HG02642 (cell line): Measurements from ENCODE around the gene SMARCA4.
"Not testable (repeated sequence)": the region's sequence is repeated elsewhere in the genome, so short reads cannot be mapped to it uniquely, and the experiment has no call there.

Experiments
- ATAC-seq: cut with Tn5 transposase; IDR thresholded peaks from one replicate; pipeline ENCODE4 v1.9.1; 2021; ENCODE audit warnings: mild to moderate bottlenecking; ENCODE audit not compliant: unreplicated experiment, poor library complexity

The SMARCA4 gene

GRCh38 chr19:11090997-11091702 is 130.3 kb downstream of the SMARCA4 start:
- no peak for ATAC-seq

GRCh38 chr19:11091703-11092153 is 130.9 kb downstream of the SMARCA4 start:
- ATAC-seq: no peak

- ATAC-seq: no peak
Measured at GRCh38 chr19:11092181-11092538, 131.3 kb downstream of the SMARCA4 start.

- ATAC-seq: no peak
Measured at GRCh38 chr19:11093689-11094238, 132.9 kb downstream of the SMARCA4 start.

GRCh38 chr19:11094520-11094894 is 133.7 kb downstream of the SMARCA4 start:
- no peak for ATAC-seq

GRCh38 chr19:11096210-11096841 is 135.5 kb downstream of the SMARCA4 start:
- peak; percentile 47 for ATAC-seq

- not testable (repeated sequence) for ATAC-seq
Measured at GRCh38 chr19:11097367-11097766, 136.5 kb downstream of the SMARCA4 start.

- no peak for ATAC-seq
Measured at GRCh38 chr19:11098327-11098726, 137.5 kb downstream of the SMARCA4 start.

- ATAC-seq: no peak
Measured at GRCh38 chr19:11098861-11099260, 138.0 kb downstream of the SMARCA4 start.

GRCh38 chr19:11100049-11100448 is 139.2 kb downstream of the SMARCA4 start:
- no peak for ATAC-seq

- ATAC-seq: no peak
Measured at GRCh38 chr19:11101057-11101456, 140.2 kb downstream of the SMARCA4 start.

- no peak for ATAC-seq
Measured at GRCh38 chr19:11102944-11103343, 142.1 kb downstream of the SMARCA4 start.

GRCh38 chr19:11103667-11104066 is 142.8 kb downstream of the SMARCA4 start:
- ATAC-seq: not testable (repeated sequence)

- no peak for ATAC-seq
Measured at GRCh38 chr19:11105014-11105636, 144.3 kb downstream of the SMARCA4 start.

GRCh38 chr19:11106477-11106876 is 145.6 kb downstream of the SMARCA4 start:
- no peak for ATAC-seq

- ATAC-seq: no peak
Measured at GRCh38 chr19:11108746-11109145, 147.9 kb downstream of the SMARCA4 start.

- ATAC-seq: no peak
Measured at GRCh38 chr19:11111117-11111770, 150.4 kb downstream of the SMARCA4 start.

- ATAC-seq: no peak
Measured at GRCh38 chr19:11111771-11112144, 150.9 kb downstream of the SMARCA4 start.
